Fibroblast of lung (primary cell): Measurements from ENCODE around the gene STK32A. TPM values are rescaled to one million over a fixed set of nuclear protein-coding genes. Genes with fewer than 3 reads are reported as not detected.

Experiments used
- DNase-seq, 2 donors: peaks; one replicate each; pipeline versions ENCODE4 v3.0.0 to v3.0.0-alpha.2; 2010; ENCODE audit warnings: low read depth in 2 of 2
- H2AFZ ChIP-seq: 2 replicates; pipeline ENCODE4 v1.5.1; 2012; ENCODE audit warnings: low read length, control low read depth, inconsistent platforms
- H3K27ac ChIP-seq: 2 replicates; pipeline ENCODE4 v1.5.1; 2011; ENCODE audit warnings: low read length, control low read depth; ENCODE audit not compliant: insufficient read depth
- H3K27me3 ChIP-seq: 2 replicates; pipeline ENCODE4 v1.5.1; 2011; ENCODE audit warnings: mild to moderate bottlenecking, low read length; ENCODE audit not compliant: control insufficient read depth, insufficient read depth
- H3K36me3 ChIP-seq: 2 replicates; pipeline ENCODE4 v1.5.1; 2011; ENCODE audit warnings: low read length; ENCODE audit not compliant: control insufficient read depth, insufficient read depth
- H3K4me1 ChIP-seq: 2 replicates; pipeline ENCODE4 v1.5.1; 2011; ENCODE audit warnings: low read length; ENCODE audit not compliant: control insufficient read depth, insufficient read depth; ENCODE audit errors: extremely low read depth
- H3K4me2 ChIP-seq: 2 replicates; pipeline ENCODE4 v1.5.1; 2011; ENCODE audit warnings: low read length, control low read depth; ENCODE audit not compliant: insufficient read depth; ENCODE audit errors: extremely low read depth
- H3K4me3 ChIP-seq, 4 experiments: fragments of 200-600 bp in 1 of 4; sonication (generic) in 1 of 4; replicated peaks in 1 of 4; 2 replicates each; pipeline ENCODE4 v1.5.1; 2011 to 2016; ENCODE audit warnings: low read length in 4 of 4, low read depth in 3 of 4, mild to moderate bottlenecking in 3 of 4, control low read depth in 2 of 4, inconsistent platforms in 1 of 4, mixed read lengths in 1 of 4; ENCODE audit not compliant: insufficient read depth in 1 of 4; ENCODE audit errors: control extremely low read depth in 1 of 4
- H3K79me2 ChIP-seq: 2 replicates; pipeline ENCODE4 v1.5.1; 2012; ENCODE audit warnings: mild to moderate bottlenecking, low read length, inconsistent platforms; ENCODE audit not compliant: control insufficient read depth, insufficient read depth
- H3K9ac ChIP-seq: 2 replicates; pipeline ENCODE4 v1.5.1; 2011; ENCODE audit warnings: mild to moderate bottlenecking, low read length, control low read depth; ENCODE audit not compliant: insufficient read depth
- H3K9me3 ChIP-seq: 2 replicates; pipeline ENCODE4 v1.5.1; 2012; ENCODE audit warnings: low read depth, low read length; ENCODE audit not compliant: control insufficient read depth, insufficient read depth
- H4K20me1 ChIP-seq: 2 replicates; pipeline ENCODE4 v1.5.1; 2011; ENCODE audit warnings: low read length; ENCODE audit not compliant: control insufficient read depth, insufficient read depth; ENCODE audit errors: extremely low read depth
- EZH2 ChIP-seq: IDR thresholded peaks from 2 replicates; pipeline ENCODE4 v1.5.1; 2012; ENCODE audit warnings: low read length, control low read depth, mild to moderate bottlenecking; ENCODE audit errors: missing control alignments
- polyA plus RNA-seq, 2 donors: library from polyadenylated mRNA; depleted of rRNA in 1 of 2; stranded (reverse) in 1 of 2; unstranded in 1 of 2; fragments of >200 nt; gene quantifications; 2 replicates each; pipeline ENCODE4 v1.2.1, GENCODE V29; 2011 to 2012; ENCODE audit warnings: missing spikeins in 1 of 2
- total RNA-seq: library from RNA; depleted of rRNA; stranded (reverse); fragments of >200 nt; gene quantifications from 2 replicates; pipeline ENCODE4 v1.2.1, GENCODE V29; 2014
- TF ChIP-seq, protein P1 (sequence below), 2 donors: IDR thresholded peaks in 1 of 2; conservative IDR thresholded peaks in 1 of 2; 1 replicate in 1 of 2; 2 replicates in 1 of 2; pipeline ENCODE4 v1.5.1; 2011 to 2012; ENCODE audit warnings: low read length in 2 of 2, control low read depth in 1 of 2, inconsistent platforms in 1 of 2, low read depth in 1 of 2, mild to moderate bottlenecking in 1 of 2

Gene STK32A
- total and polyA plus RNA-seq, 2 donors (not counting 1 experiment from before 2014, with no cell fraction given): 0.30 to 2.5 TPM

GRCh38 chr5:147327905-147328304 is 93.1 kb downstream of the STK32A start:
- TF ChIP-seq, protein P1, sequence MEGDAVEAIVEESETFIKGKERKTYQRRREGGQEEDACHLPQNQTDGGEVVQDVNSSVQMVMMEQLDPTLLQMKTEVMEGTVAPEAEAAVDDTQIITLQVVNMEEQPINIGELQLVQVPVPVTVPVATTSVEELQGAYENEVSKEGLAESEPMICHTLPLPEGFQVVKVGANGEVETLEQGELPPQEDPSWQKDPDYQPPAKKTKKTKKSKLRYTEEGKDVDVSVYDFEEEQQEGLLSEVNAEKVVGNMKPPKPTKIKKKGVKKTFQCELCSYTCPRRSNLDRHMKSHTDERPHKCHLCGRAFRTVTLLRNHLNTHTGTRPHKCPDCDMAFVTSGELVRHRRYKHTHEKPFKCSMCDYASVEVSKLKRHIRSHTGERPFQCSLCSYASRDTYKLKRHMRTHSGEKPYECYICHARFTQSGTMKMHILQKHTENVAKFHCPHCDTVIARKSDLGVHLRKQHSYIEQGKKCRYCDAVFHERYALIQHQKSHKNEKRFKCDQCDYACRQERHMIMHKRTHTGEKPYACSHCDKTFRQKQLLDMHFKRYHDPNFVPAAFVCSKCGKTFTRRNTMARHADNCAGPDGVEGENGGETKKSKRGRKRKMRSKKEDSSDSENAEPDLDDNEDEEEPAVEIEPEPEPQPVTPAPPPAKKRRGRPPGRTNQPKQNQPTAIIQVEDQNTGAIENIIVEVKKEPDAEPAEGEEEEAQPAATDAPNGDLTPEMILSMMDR (conservative IDR thresholded peaks at IDR 0.05 in 1 of 2, IDR thresholded peaks at IDR 0.05 in 1 of 2; ENCODE audit: low read depth in 1 of 2, low read length in 2 of 2): no peak
- no peak for TF ChIP-seq EZH2
- Histone ChIP-seq H3K27me3 (no peaks in the 10 kb centered on the region), H3K9ac (no peak overlapping the region), H3K79me2 (no peaks in the 10 kb centered on the region), H3K9me3 (no peaks in the 10 kb centered on the region), H4K20me1 (no peaks in the 10 kb centered on the region), H3K27ac (no peak overlapping the region), H3K36me3 (no peaks in the 10 kb centered on the region), H3K4me3 (no peak overlapping the region), H3K4me2 (no peak overlapping the region), H3K4me1 (no peaks in the 10 kb centered on the region), H2AFZ (no peak overlapping the region)
- no peak for DNase-seq

DNA sequence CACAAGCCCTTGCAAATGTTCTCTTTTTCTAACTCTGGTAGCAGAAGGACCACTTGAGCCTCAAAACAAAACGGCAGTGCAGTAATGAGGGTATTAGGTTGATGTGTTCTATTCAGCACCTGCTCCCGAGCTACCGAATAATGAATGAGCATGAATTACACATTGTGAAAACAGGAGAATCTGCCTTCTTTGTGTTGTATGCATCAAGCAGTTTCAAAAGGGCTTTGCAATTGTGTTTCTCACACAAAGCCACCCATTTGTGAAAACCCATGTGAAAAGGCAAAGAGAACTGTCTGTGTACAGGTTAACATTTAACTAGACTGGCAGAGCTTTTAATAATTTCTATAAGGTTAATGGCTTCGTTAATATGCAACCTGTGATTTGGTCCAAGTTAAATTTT is 97.8 kb downstream of the STK32A start:
- H3K27ac ChIP-seq: no peak overlapping the region
- H2AFZ ChIP-seq: no peak overlapping the region
- no peaks in the 10 kb centered on the region for H4K20me1 ChIP-seq
- H3K9ac ChIP-seq: no peak overlapping the region
- TF ChIP-seq, protein P1 (conservative IDR thresholded peaks at IDR 0.05 in 1 of 2, IDR thresholded peaks at IDR 0.05 in 1 of 2; ENCODE audit: low read depth in 1 of 2, low read length in 2 of 2): no peak
- TF ChIP-seq EZH2: no peak
- DNase-seq: no peak
- no peak overlapping the region for H3K4me2 ChIP-seq
- no peaks in the 10 kb centered on the region for H3K27me3 ChIP-seq
- H3K9me3 ChIP-seq: no peaks in the 10 kb centered on the region
- no peak overlapping the region for H3K4me3 ChIP-seq
- H3K79me2 ChIP-seq: no peaks in the 10 kb centered on the region
- H3K36me3 ChIP-seq: no peaks in the 10 kb centered on the region
- H3K4me1 ChIP-seq: no peaks in the 10 kb centered on the region

DNA sequence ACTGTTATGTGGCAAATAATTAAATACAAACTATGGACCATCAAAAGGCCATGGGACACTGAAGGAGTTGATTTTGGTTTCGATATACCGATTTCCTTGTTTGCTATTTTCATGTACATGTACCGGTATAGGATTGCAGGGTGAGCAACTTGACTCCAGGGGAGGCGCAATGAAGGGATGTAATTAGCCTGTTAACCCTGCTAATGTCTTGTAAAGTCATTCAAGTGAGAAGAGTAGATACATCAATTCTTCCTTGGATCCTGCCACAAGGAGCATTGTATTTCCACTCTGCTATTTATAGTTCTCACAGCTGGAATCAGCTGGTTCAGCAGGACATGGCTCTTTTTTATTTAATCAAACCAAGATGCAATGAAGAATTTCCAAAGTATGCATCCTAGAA is 102.0 kb downstream of the STK32A start:
- Histone ChIP-seq H3K36me3 (no peaks in the 10 kb centered on the region), H3K79me2 (no peaks in the 10 kb centered on the region), H4K20me1 (no peaks in the 10 kb centered on the region), H2AFZ (no peak overlapping the region), H3K4me3 (no peak overlapping the region), H3K4me2 (no peak overlapping the region), H3K9ac (no peak overlapping the region), H3K27ac (no peak overlapping the region), H3K9me3 (no peaks in the 10 kb centered on the region), H3K27me3 (no peaks in the 10 kb centered on the region), H3K4me1 (no peaks in the 10 kb centered on the region)
- DNase-seq: no peak
- TF ChIP-seq, protein P1 (conservative IDR thresholded peaks at IDR 0.05 in 1 of 2, IDR thresholded peaks at IDR 0.05 in 1 of 2; ENCODE audit: low read depth in 1 of 2, low read length in 2 of 2): no peak
- no peak for TF ChIP-seq EZH2
